ENCODE data around the gene ACTN4.

- TF ChIP-seq CTCF (IDR thresholded peaks at IDR 0.05) (no peak), POLR2A (IDR thresholded peaks at IDR 0.05) (no peak)
Measured at GRCh38 chr19:38640368-38640767, 7.1 kb upstream of the ACTN4 start.
